HL-60 (cell line): Measurements from ENCODE around the gene FOXO4.
"Not testable (repeated sequence)": the region's sequence is repeated elsewhere in the genome, so short reads cannot be mapped to it uniquely, and the experiment has no call there.

Experiments used
- DNase-seq, 2 experiments: peaks; one replicate each; pipeline ENCODE4 v3.0.0-alpha.2; 2010 to 2020; ENCODE audit warnings: low read depth in 1 of 2, low spot score in 1 of 2
- H3K27ac ChIP-seq: fragments of 250-450 bp; sonication (Bioruptor Pico); replicated peaks from 2 replicates; pipeline ENCODE4 v1.5.1; 2020; ENCODE audit warnings: mild to moderate bottlenecking, moderate library complexity
- H3K27me3 ChIP-seq: fragments of 250-450 bp; sonication (Bioruptor Pico); 2 replicates; pipeline ENCODE4 v1.5.1; 2021; ENCODE audit warnings: mild to moderate bottlenecking, moderate library complexity; ENCODE audit not compliant: insufficient read depth, poor library complexity, severe bottlenecking
- H3K4me3 ChIP-seq: replicated peaks from 2 replicates; pipeline ENCODE4 v1.5.1; 2011; ENCODE audit warnings: mild to moderate bottlenecking, control low read depth, low read length; ENCODE audit not compliant: insufficient read depth
- CTCF ChIP-seq: IDR thresholded peaks from one replicate; pipeline ENCODE4 v1.5.1; 2011; ENCODE audit warnings: low read length, control low read depth, inconsistent platforms; ENCODE audit not compliant: insufficient read depth
- GABPA ChIP-seq: IDR thresholded peaks from 2 replicates; pipeline ENCODE4 v1.6.1; 2012; ENCODE audit warnings: low read depth
- POLR2AphosphoS5 ChIP-seq: IDR thresholded peaks from 2 replicates; pipeline ENCODE4 v1.6.1; 2012; ENCODE audit warnings: low read depth
- REST ChIP-seq: IDR thresholded peaks from 2 replicates; pipeline ENCODE4 v1.6.1; 2012; ENCODE audit warnings: low read depth; ENCODE audit not compliant: insufficient replicate concordance
- SPI1 ChIP-seq: IDR thresholded peaks from 2 replicates; pipeline ENCODE4 v1.6.1; 2012; ENCODE audit warnings: low read depth, mild to moderate bottlenecking, borderline replicate concordance
- long read RNA-seq: library from polyadenylated mRNA; unstranded; transcript quantifications from one replicate; pipeline ENCODE4 v2.0.0, GENCODE V29; 2020

FOXO4 gene
- long read RNA-seq, partial matches to known transcripts: 1 of 3 reads
- long read RNA-seq, other reads (novel, unspliced or antisense): 0 of 3 reads

- Histone ChIP-seq H3K27me3 (no peaks in the 10 kb centered on the region), H3K4me3 (peak within 1 kb of the TSS; percentile 62), H3K27ac (peak within 1 kb of the TSS; percentile 43)
- peak in 1 of 2 experiments; percentile 89 for DNase-seq
- no peak for TF ChIP-seq POLR2AphosphoS5
- no peak for TF ChIP-seq GABPA
- TF ChIP-seq REST: no peak
- no peak for TF ChIP-seq SPI1
- no peak for TF ChIP-seq CTCF
Measured at GRCh38 chrX:71095555-71095980, at the start of gene FOXO4. FOXO4 (plus strand) TSS chrX:71095851; CDS start chrX:71096529, 678 bp downstream.

GRCh38 chrX:71047891-71048290 lies 47.8 kb upstream of the FOXO4 start:
- H3K27ac ChIP-seq, DNase-seq, H3K4me3 ChIP-seq, H3K27me3 ChIP-seq: not testable (repeated sequence)

GRCh38 chrX:71052721-71053120 lies 42.9 kb upstream of the FOXO4 start:
- TF ChIP-seq SPI1: no peak
- no peak for TF ChIP-seq CTCF
- TF ChIP-seq GABPA: no peak
- TF ChIP-seq REST: no peak
- TF ChIP-seq POLR2AphosphoS5: no peak
- Histone ChIP-seq H3K27me3 (no peaks in the 10 kb centered on the region), H3K27ac (no peak overlapping the region), H3K4me3 (no peak overlapping the region)
- DNase-seq: no peak

GRCh38 chrX:71053217-71053621 lies 42.4 kb upstream of the FOXO4 start:
- no peak for TF ChIP-seq CTCF
- TF ChIP-seq POLR2AphosphoS5: no peak
- no peak for TF ChIP-seq SPI1
- TF ChIP-seq REST: no peak
- TF ChIP-seq GABPA: no peak
- DNase-seq: no peak
- H3K27me3 ChIP-seq: no peaks in the 10 kb centered on the region
- H3K27ac ChIP-seq: no peak overlapping the region
- H3K4me3 ChIP-seq: no peak overlapping the region
